ENCODE results near the gene USP25. TPM values are rescaled to one million over a fixed set of nuclear protein-coding genes. Genes with fewer than 3 reads are reported as not detected.

Gene USP25
- total and polyA plus RNA-seq, 2 of the 8 experiments (the other 6 are each of a cell fraction or from before 2014, with no cell fraction given), result 11.2 to 48.1 TPM

DNA sequence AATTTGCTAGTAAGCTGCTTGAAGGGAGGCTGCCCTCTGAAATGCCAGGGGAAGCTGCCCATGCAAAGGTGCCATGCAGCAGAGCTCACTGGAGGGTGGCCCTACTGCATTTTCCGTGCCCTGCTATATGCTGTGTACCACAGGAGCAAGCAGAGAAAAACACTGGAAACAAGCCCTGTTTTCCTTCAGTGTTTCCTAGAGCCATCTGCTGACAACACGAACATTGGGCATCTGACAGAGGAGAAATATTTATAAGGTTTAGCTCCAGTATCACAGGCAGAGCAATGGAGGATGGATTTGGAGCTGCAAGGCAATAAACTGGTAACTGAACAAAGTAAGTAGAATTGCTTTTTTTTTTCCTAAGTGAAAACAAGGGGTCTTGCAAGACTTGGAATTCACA, 198.4 kb downstream of the USP25 start:
- CTCF ChIA-PET (ENCODE audit: partially characterized antibody), result interaction anchor here (0.8 kb wide), 1 partner anchor 1113 kb away, joined by 3 read pairs; no protein-coding TSS in a partner anchor
- Histone ChIP-seq H3K4ac (replicated peaks; ENCODE audit: insufficient read length, low read depth, low read length) (no peak overlapping the region), H3K14ac (ENCODE audit: insufficient read length) (no peak overlapping the region), H4K20me1 (replicated peaks in 1 of 2; ENCODE audit: control insufficient read depth in 1 of 2, insufficient read depth in 2 of 2, low read length in 2 of 2) (no peaks in the 10 kb centered on the region), H2AFZ (ENCODE audit: low read length) (no peak overlapping the region), H3K79me2 (ENCODE audit: control insufficient read depth in 1 of 2, insufficient read depth in 2 of 2, low read length in 2 of 2) (no peaks in the 10 kb centered on the region), H2BK12ac (ENCODE audit: low read depth, low read length) (no peak overlapping the region), H3K4me1 (replicated peaks in 1 of 4; ENCODE audit: control insufficient read depth in 3 of 4, insufficient read depth in 4 of 4, low read length in 3 of 4) (no peaks in the 10 kb centered on the region), H3K4me2 (ENCODE audit: insufficient read depth in 1 of 2, low read depth in 2 of 2, low read length in 2 of 2) (no peak overlapping the region), H3K4me3 (ENCODE audit: extremely low read depth in 1 of 4, insufficient read depth in 2 of 4, low read depth in 3 of 4, low read length in 4 of 4) (no peak overlapping the region), H3K9me3 (ENCODE audit: insufficient read depth in 2 of 2, low read depth in 1 of 2, low read length in 1 of 2) (no peaks in the 10 kb centered on the region), H3K9ac (replicated peaks in 1 of 4; ENCODE audit: extremely low read depth in 1 of 4, low read depth in 3 of 4, low read length in 3 of 4) (no peak overlapping the region), H3K18ac (ENCODE audit: extremely low read depth, low read length) (no peak overlapping the region), H3K23ac (ENCODE audit: insufficient read length) (no peak overlapping the region), H3K23me2 (ENCODE audit: low read depth, low read length) (no peaks in the 10 kb centered on the region), H2BK5ac (ENCODE audit: low read depth, low read length) (no peak overlapping the region), H4K91ac (replicated peaks; ENCODE audit: insufficient read length, low read length) (no peak overlapping the region), H4K5ac (ENCODE audit: insufficient read length, low read depth, low read length) (no peak overlapping the region), H3K79me1 (ENCODE audit: low read depth, low read length) (no peaks in the 10 kb centered on the region), H4K8ac (ENCODE audit: extremely low read depth, insufficient read depth, low read length) (no peak overlapping the region), H3K27me3 (replicated peaks in 1 of 4; ENCODE audit: control insufficient read depth in 3 of 4, extremely low read depth in 1 of 4, insufficient read depth in 3 of 4, low read length in 3 of 4) (no peaks in the 10 kb centered on the region), H3K56ac (replicated peaks; ENCODE audit: insufficient read length, low read depth, low read length) (no peak overlapping the region), H3K36me3 (ENCODE audit: control insufficient read depth in 2 of 4, insufficient read depth in 4 of 4, low read length in 3 of 4) (no peaks in the 10 kb centered on the region), H2BK15ac (ENCODE audit: low read length) (no peak overlapping the region), H3K27ac (ENCODE audit: low read depth, low read length) (no peak overlapping the region), H2BK120ac (replicated peaks; ENCODE audit: low read depth, low read length) (no peak overlapping the region), H2BK20ac (ENCODE audit: low read length) (no peak overlapping the region), H2AK5ac (ENCODE audit: low read depth, low read length) (no peak overlapping the region)
- DNase-seq (ENCODE audit: low read depth in 1 of 2, low spot score in 2 of 2) (no peak), FAIRE-seq (no peak)
- TF ChIP-seq TAF1 (IDR thresholded peaks at IDR 0.05; ENCODE audit: low read depth, low read length) (no peak), SUZ12 (IDR thresholded peaks at IDR 0.05; ENCODE audit: low read length) (no peak), YY1 (IDR thresholded peaks at IDR 0.05; ENCODE audit: low read depth, low read length) (no peak), BRCA1 (IDR thresholded peaks at IDR 0.05; ENCODE audit: low read depth, low read length) (no peak), SIRT6 (IDR thresholded peaks at IDR 0.05; ENCODE audit: low read length) (no peak), POU5F1 (IDR thresholded peaks at IDR 0.05; ENCODE audit: low read depth, low read length) (no peak), TBP (IDR thresholded peaks at IDR 0.05; ENCODE audit: low read depth, low read length) (no peak), SIN3A (conservative IDR thresholded peaks at IDR 0.05 in 1 of 2, IDR thresholded peaks at IDR 0.05 in 1 of 2; ENCODE audit: low read depth in 1 of 2, low read length in 2 of 2) (no peak), CTBP2 (IDR thresholded peaks at IDR 0.05; ENCODE audit: borderline replicate concordance, insufficient read depth, insufficient read length, low read length) (no peak), KDM1A (IDR thresholded peaks at IDR 0.05; ENCODE audit: borderline replicate concordance, low read length) (no peak)
- TF ChIP-seq, protein P1, sequence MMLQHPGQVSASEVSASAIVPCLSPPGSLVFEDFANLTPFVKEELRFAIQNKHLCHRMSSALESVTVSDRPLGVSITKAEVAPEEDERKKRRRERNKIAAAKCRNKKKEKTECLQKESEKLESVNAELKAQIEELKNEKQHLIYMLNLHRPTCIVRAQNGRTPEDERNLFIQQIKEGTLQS (IDR thresholded peaks at IDR 0.05; ENCODE audit: insufficient read depth, low read depth, low read length), result no peak
- TF ChIP-seq, protein P2, sequence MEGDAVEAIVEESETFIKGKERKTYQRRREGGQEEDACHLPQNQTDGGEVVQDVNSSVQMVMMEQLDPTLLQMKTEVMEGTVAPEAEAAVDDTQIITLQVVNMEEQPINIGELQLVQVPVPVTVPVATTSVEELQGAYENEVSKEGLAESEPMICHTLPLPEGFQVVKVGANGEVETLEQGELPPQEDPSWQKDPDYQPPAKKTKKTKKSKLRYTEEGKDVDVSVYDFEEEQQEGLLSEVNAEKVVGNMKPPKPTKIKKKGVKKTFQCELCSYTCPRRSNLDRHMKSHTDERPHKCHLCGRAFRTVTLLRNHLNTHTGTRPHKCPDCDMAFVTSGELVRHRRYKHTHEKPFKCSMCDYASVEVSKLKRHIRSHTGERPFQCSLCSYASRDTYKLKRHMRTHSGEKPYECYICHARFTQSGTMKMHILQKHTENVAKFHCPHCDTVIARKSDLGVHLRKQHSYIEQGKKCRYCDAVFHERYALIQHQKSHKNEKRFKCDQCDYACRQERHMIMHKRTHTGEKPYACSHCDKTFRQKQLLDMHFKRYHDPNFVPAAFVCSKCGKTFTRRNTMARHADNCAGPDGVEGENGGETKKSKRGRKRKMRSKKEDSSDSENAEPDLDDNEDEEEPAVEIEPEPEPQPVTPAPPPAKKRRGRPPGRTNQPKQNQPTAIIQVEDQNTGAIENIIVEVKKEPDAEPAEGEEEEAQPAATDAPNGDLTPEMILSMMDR (IDR thresholded peaks at IDR 0.05; ENCODE audit: control extremely low read depth in 1 of 3, insufficient read depth in 1 of 3, low read depth in 1 of 3, low read length in 3 of 3), result no peak
- WGBS, 2 experiments (ENCODE audit: extremely low coverage in 1 of 2, insufficient coverage in 1 of 2, insufficient read length in 1 of 2, insufficient replicate concordance in 2 of 2, low coverage in 1 of 2, low lambda C conversion rate in 2 of 2, missing lambda C conversion rate in 1 of 2), result 90% methylated on average over 2 of the region's 2 CpGs; no CpG with 5 or more reads in 1 of the 2 experiments
- POLR2A ChIA-PET (ENCODE audit: partially characterized antibody), result no interaction called here

All from H1 (cell line).